K562 (cell line): ENCODE results near the gene ZNF277. TPM values are rescaled to one million over a fixed set of nuclear protein-coding genes. Genes with fewer than 3 reads are reported as not detected.

ENCODE experiments used
- ATAC-seq: fragments of 200-7000 bp; cut with Tn5 transposase; 3 replicates; pipeline ENCODE4 v1.9.1; 2020; ENCODE audit warnings: moderate library complexity
- BruUV-seq: library from RNA; stranded (reverse); fragments of 400-500 nt; replicated peaks from 2 replicates; lab custom pipeline; 2021; lab: Mats Ljungman, UMichigan
- CTCF ChIA-PET: fragments of 300-600 bp; formaldehyde crosslinking; extraction: SDS; loops from one replicate; lab custom pipeline; 2021; ENCODE audit warnings: low intra/inter-chr PET ratio; lab: Yijun Ruan, JAX
- POLR2A ChIA-PET: fragments of 300-600, 350-650 bp; sonication (Branson Sonifier 250); formaldehyde crosslinking; extraction: SDS; loops from one replicate; lab custom pipeline; 2021; ENCODE audit warnings: antibody characterized with exemption, inconsistent platforms; lab: Yijun Ruan, JAX
- DNase-seq, 4 experiments: peaks; one replicate each; pipeline versions ENCODE4 v3.0.0 to v3.0.0-alpha.2; 2011 to 2018; ENCODE audit warnings: low spot score in 3 of 4, mixed read lengths in 3 of 4; ENCODE audit errors: extremely low read depth in 1 of 4
- FAIRE-seq: peaks from 2 replicates; lab custom pipeline; 2011; peaks lifted over from hg19 to GRCh38; lab: Jason Lieb, UNC
- H2AFZ ChIP-seq: 2 replicates; pipeline ENCODE4 v1.6.0; 2011; ENCODE audit warnings: low read depth, low read length, control low read depth, inconsistent platforms
- H3K27ac ChIP-seq: fragments of 200-600 bp; 3 replicates; pipeline ENCODE4 v1.8.0; 2011; ENCODE audit warnings: low read depth, mild to moderate bottlenecking, control low read depth, inconsistent platforms, low read length, moderate library complexity, mixed read lengths; ENCODE audit errors: extremely low read depth
- H3K27me3 ChIP-seq, 2 experiments: fragments of 300-600 bp in 1 of 2; 2 replicates in 1 of 2; 3 replicates in 1 of 2; pipeline versions ENCODE4 v1.6.0 to v1.8.0; 2011; ENCODE audit warnings: inconsistent platforms in 2 of 2, low read length in 2 of 2, mild to moderate bottlenecking in 1 of 2, mixed read lengths in 1 of 2, moderate library complexity in 1 of 2; ENCODE audit not compliant: control insufficient read depth in 2 of 2, insufficient read depth in 2 of 2
- H3K36me3 ChIP-seq: fragments of 300-600 bp; 3 replicates; pipeline ENCODE4 v1.8.0; 2011; ENCODE audit warnings: mild to moderate bottlenecking, low read length, inconsistent platforms; ENCODE audit not compliant: control insufficient read depth, insufficient read depth
- H3K4me1 ChIP-seq, 2 experiments: fragments of 200-600 bp in 1 of 2; replicated peaks in 1 of 2; 2 replicates in 1 of 2; 3 replicates in 1 of 2; pipeline versions ENCODE4 v1.5.1 to v1.8.0; 2011; ENCODE audit warnings: inconsistent platforms in 2 of 2, low read length in 2 of 2, mild to moderate bottlenecking in 1 of 2, mixed read lengths in 1 of 2, moderate library complexity in 1 of 2; ENCODE audit not compliant: control insufficient read depth in 2 of 2, insufficient read depth in 2 of 2
- H3K4me2 ChIP-seq: 2 replicates; pipeline ENCODE4 v1.6.1; 2011; ENCODE audit warnings: low read length, control low read depth, inconsistent platforms, mixed read lengths; ENCODE audit not compliant: insufficient read depth
- H3K4me3 ChIP-seq: fragments of 200-600 bp; sonication (generic), shearing (Covaris generic); 2 replicates; pipeline ENCODE4 v1.5.1; 2016; ENCODE audit warnings: control low read depth, inconsistent platforms
- H3K79me2 ChIP-seq: fragments of 200-600 bp; 3 replicates; pipeline ENCODE4 v1.8.0; 2011; ENCODE audit warnings: low read length, inconsistent platforms; ENCODE audit not compliant: control insufficient read depth, insufficient read depth
- H3K9ac ChIP-seq, 2 experiments: 2 replicates each; pipeline versions ENCODE4 v1.6.0 to v1.6.1; 2011; ENCODE audit warnings: low read depth in 2 of 2, low read length in 2 of 2, control low read depth in 1 of 2, inconsistent platforms in 1 of 2, mild to moderate bottlenecking in 1 of 2, mixed read lengths in 1 of 2; ENCODE audit not compliant: insufficient read depth in 1 of 2
- H3K9me1 ChIP-seq: one replicate; pipeline ENCODE4 v1.6.0; 2011; ENCODE audit warnings: inconsistent platforms, mild to moderate bottlenecking, low read length, moderate library complexity; ENCODE audit not compliant: control insufficient read depth, insufficient read depth
- H3K9me3 ChIP-seq: replicated peaks from 2 replicates; pipeline ENCODE4 v1.5.1; 2011; ENCODE audit warnings: low read depth, low read length, inconsistent platforms; ENCODE audit not compliant: control insufficient read depth, insufficient read depth
- H4K20me1 ChIP-seq: replicated peaks from 2 replicates; pipeline ENCODE4 v1.6.1; 2011; ENCODE audit warnings: low read length, inconsistent platforms, mixed read lengths; ENCODE audit not compliant: control insufficient read depth, insufficient read depth
- CHD4 ChIP-seq: fragments of 200-600 bp; sonication (generic); IDR thresholded peaks from 3 replicates; pipeline ENCODE4 v1.6.1; 2012; ENCODE audit warnings: low read depth, mild to moderate bottlenecking, mixed read lengths, low read length, inconsistent platforms; ENCODE audit not compliant: insufficient read depth, insufficient replicate concordance, poor library complexity, severe bottlenecking
- HSF4 ChIP-seq: fragments of 250-450 bp; sonication (Bioruptor Pico); IDR thresholded peaks from 2 replicates; pipeline ENCODE4 v2.1.2; 2022; ENCODE audit warnings: mild to moderate bottlenecking, moderate library complexity, borderline replicate concordance
- MEF2D ChIP-seq: conservative IDR thresholded peaks from 2 replicates; pipeline ENCODE4 v1.6.1; 2016; ENCODE audit warnings: low read depth, missing genetic modification characterization, missing compliant biosample characterization
- NCOR1 ChIP-seq: fragments of 450-650 bp; IDR thresholded peaks from 2 replicates; pipeline ENCODE4 v1.6.1; 2016; ENCODE audit warnings: mild to moderate bottlenecking, moderate library complexity
- NELFE ChIP-seq: IDR thresholded peaks from 2 replicates; pipeline ENCODE4 v1.6.1; 2011; ENCODE audit warnings: mild to moderate bottlenecking; ENCODE audit not compliant: insufficient read depth, insufficient read length
- RREB1 ChIP-seq: fragments of 250-450 bp; sonication (Bioruptor Pico); IDR thresholded peaks from 2 replicates; pipeline ENCODE4 v1.4.0; 2020
- USF1 ChIP-seq: sonication (generic); formaldehyde crosslinking; IDR thresholded peaks from 2 replicates; pipeline ENCODE4 v1.9.0; 2022; ENCODE audit warnings: mild to moderate bottlenecking, missing genetic modification reagents
- ZNF174 ChIP-seq: fragments of 250-450 bp; sonication (Bioruptor Pico); IDR thresholded peaks from 2 replicates; pipeline ENCODE4 v1.4.0; 2020; ENCODE audit warnings: mild to moderate bottlenecking
- ZNF24 ChIP-seq: fragments of 450-650 bp; IDR thresholded peaks from 2 replicates; pipeline ENCODE4 v1.6.1; 2016
- WGBS: fragments of 100-300 bp; shearing (Covaris generic); methylation state at CpG from one replicate; pipeline ENCODE4 v1.1.6; 2016; ENCODE audit warnings: low coverage, mixed read lengths; ENCODE audit not compliant: insufficient coverage; ENCODE audit errors: missing lambda C conversion rate; 5-methylcytosine and 5-hydroxymethylcytosine counted together
- in situ Hi-C: fragments of 300-500 bp; cut with MboI; formaldehyde crosslinking; loops from 4 replicates; pipeline ENCODE4 v1.15.0; 2018; ENCODE audit warnings: inconsistent platforms, mixed read lengths
- intact Hi-C: fragments of 100-400 bp; cut with micrococcal nuclease; formaldehyde crosslinking; loops from 2 replicates; pipeline ENCODE4 v1.14.2; 2022
- polyA plus RNA-seq, 8 experiments: library from polyadenylated mRNA; depleted of rRNA in 4 of 8; stranded (reverse) in 5 of 8; unstranded in 3 of 8; fragments of >200 nt; fragmentation: Nextera tagmentation in 2 of 8; fragmentation: Illumina TruSeq in 1 of 8; extraction: Ambion mirVana in 2 of 8; extraction: Trizol in 1 of 8; gene quantifications; 2 replicates each; pipeline versions ENCODE4 v1.2.1 to v1.2.3, GENCODE V29; 2011 to 2014; ENCODE audit warnings: inconsistent platforms in 1 of 8, missing spikeins in 1 of 8
- total RNA-seq, 7 experiments: library from RNA; depleted of rRNA in 6 of 7; stranded (reverse); fragments of >200 nt in 6 of 7; fragmentation: Illumina TruSeq in 2 of 7; extraction: Trizol in 2 of 7; gene quantifications; 2 replicates each; pipeline versions ENCODE4 v1.2.1 to v1.2.3, GENCODE V29; 2011 to 2021; ENCODE audit warnings: low replicate concordance in 1 of 7

ZNF277 gene
- total and polyA plus RNA-seq, 9 of the 15 experiments (the other 6 are each of a cell fraction or from before 2014, with no cell fraction given) = 18.8 to 33.5 (median 27.7) TPM

- intact Hi-C loops = no loop called here
- TF ChIP-seq NELFE = no peak
- no peak for TF ChIP-seq ZNF174 (CRISPR knock-in tag)
- TF ChIP-seq HSF4 (CRISPR knock-in tag) = no peak
- TF ChIP-seq MEF2D (tag) = no peak
- no peak for TF ChIP-seq NCOR1
- TF ChIP-seq RREB1 (CRISPR knock-in tag) = no peak
- no peak for TF ChIP-seq ZNF24
- TF ChIP-seq CHD4 = no peak
- no peak for TF ChIP-seq USF1 (CRISPR knock-in tag)
- TF ChIP-seq, all 486 proteins: peak for 0
- Histone ChIP-seq H3K36me3 (no peaks in the 10 kb centered on the region), H3K9me1 (no peaks in the 10 kb centered on the region), H3K4me3 (no peak overlapping the region), H3K4me2 (no peak overlapping the region), H3K9me3 (no peaks in the 10 kb centered on the region), H3K27ac (no peak overlapping the region), H3K9ac (no peak overlapping the region), H4K20me1 (no peaks in the 10 kb centered on the region), H3K4me1 (no peaks in the 10 kb centered on the region), H3K27me3 (no peaks in the 10 kb centered on the region), H3K79me2 (no peaks in the 10 kb centered on the region), H2AFZ (no peak overlapping the region)
- in situ Hi-C loops = no loop called here
- ATAC-seq (no peak; the same call in 2 of the 3 replicates), DNase-seq (no peak), FAIRE-seq (no peak)
- CTCF ChIA-PET = no interaction called here
- POLR2A ChIA-PET = interaction anchor here (0.5 to 0.7 kb wide), 2 partner anchors 43 to 158 kb away, joined by 3 to 4 read pairs; no protein-coding TSS in a partner anchor
- BruUV-seq = no TSS peak
- WGBS = 32% methylated on average over 4 of the region's 4 CpGs
These were observed 86.9 kb downstream of the ZNF277 start for GRCh38 chr7:112293416-112293815.
